HepG2 (cell line): ENCODE results near the gene AMZ1. TPM values are rescaled to one million over a fixed set of nuclear protein-coding genes. Genes with fewer than 3 reads are reported as not detected.

Experiments
- CSRNP2 ChIP-seq: sonication (generic); formaldehyde crosslinking; conservative IDR thresholded peaks from 2 replicates; pipeline ENCODE4 v1.8.0; 2022; ENCODE audit warnings: low read depth, missing genetic modification reagents
- DBP ChIP-seq: sonication (generic); formaldehyde crosslinking; IDR thresholded peaks from 2 replicates; pipeline ENCODE4 v1.4.0; 2020; ENCODE audit warnings: missing genetic modification reagents; ENCODE audit errors: not compliant biosample characterization
- GATAD1 ChIP-seq: IDR thresholded peaks from 2 replicates; pipeline ENCODE4 v1.6.1; 2016; ENCODE audit warnings: missing genetic modification reagents, missing compliant biosample characterization
- KDM4B ChIP-seq: sonication (generic); formaldehyde crosslinking; IDR thresholded peaks from 2 replicates; pipeline ENCODE4 v1.4.0; 2020; ENCODE audit warnings: missing genetic modification reagents
- KLF6 ChIP-seq: IDR thresholded peaks from 2 replicates; pipeline ENCODE4 v1.8.0; 2016; ENCODE audit warnings: missing biosample characterization, missing genetic modification reagents
- MBNL3 ChIP-seq: fragments of 250-450 bp; sonication (Bioruptor Pico); conservative IDR thresholded peaks from 2 replicates; pipeline ENCODE4 v1.8.0; 2022; ENCODE audit warnings: mild to moderate bottlenecking, inconsistent platforms
- MED13 ChIP-seq: sonication (generic); formaldehyde crosslinking; IDR thresholded peaks from 2 replicates; pipeline ENCODE4 v1.5.0; 2020; ENCODE audit warnings: missing genetic modification reagents
- PAXIP1 ChIP-seq: sonication (generic); formaldehyde crosslinking; conservative IDR thresholded peaks from 2 replicates; pipeline ENCODE4 v1.4.0; 2020; ENCODE audit warnings: mild to moderate bottlenecking, missing genetic modification reagents, moderate library complexity
- POLR2A ChIP-seq, 2 experiments: IDR thresholded peaks; 2 replicates each; pipeline ENCODE4 v1.6.1; 2011; ENCODE audit warnings: low read depth in 2 of 2, low read length in 2 of 2, mild to moderate bottlenecking in 1 of 2, moderate library complexity in 1 of 2; ENCODE audit not compliant: insufficient read depth in 1 of 2
- YEATS2 ChIP-seq: sonication (generic); formaldehyde crosslinking; IDR thresholded peaks from 2 replicates; pipeline ENCODE4 v1.4.0; 2020; ENCODE audit warnings: missing genetic modification reagents, borderline replicate concordance
- ZBTB37 ChIP-seq: sonication (generic); formaldehyde crosslinking; IDR thresholded peaks from 2 replicates; pipeline ENCODE4 v1.4.0; 2020; ENCODE audit warnings: mild to moderate bottlenecking, missing genetic modification reagents
- ZNF18 ChIP-seq: sonication (generic); formaldehyde crosslinking; IDR thresholded peaks from 2 replicates; pipeline ENCODE4 v1.8.0; 2022; ENCODE audit warnings: mild to moderate bottlenecking, missing genetic modification reagents; ENCODE audit not compliant: insufficient replicate concordance
- ZNF207 ChIP-seq: fragments of 450-650 bp; IDR thresholded peaks from 2 replicates; pipeline ENCODE4 v1.6.1; 2016; ENCODE audit warnings: antibody characterized with exemption, borderline replicate concordance
- ZNF629 ChIP-seq: sonication (generic); formaldehyde crosslinking; conservative IDR thresholded peaks from 2 replicates; pipeline ENCODE4 v1.5.0; 2020; ENCODE audit warnings: missing genetic modification reagents
- ZNF790 ChIP-seq: sonication (generic); formaldehyde crosslinking; IDR thresholded peaks from 2 replicates; pipeline ENCODE4 v1.8.0; 2022; ENCODE audit warnings: missing genetic modification reagents, mild to moderate bottlenecking, borderline replicate concordance
- ZNF800 ChIP-seq: sonication (generic); formaldehyde crosslinking; IDR thresholded peaks from 2 replicates; pipeline ENCODE4 v1.4.0; 2020; ENCODE audit warnings: missing genetic modification reagents
- polyA plus RNA-seq, 8 experiments: library from polyadenylated mRNA; depleted of rRNA in 3 of 8; stranded (reverse) in 7 of 8; unstranded in 1 of 8; fragments of >200 nt; fragmentation: Illumina TruSeq in 4 of 8; extraction: Trizol in 4 of 8; gene quantifications; 2 replicates each; pipeline versions ENCODE4 v1.2.1 to v1.2.3, GENCODE V29; 2011 to 2016; ENCODE audit warnings: low read depth in 4 of 8, missing spikeins in 1 of 8, mixed read lengths in 1 of 8; ENCODE audit not compliant: insufficient read depth in 1 of 8
- total RNA-seq, 5 experiments: library from RNA; depleted of rRNA; stranded (reverse); fragments of >200 nt; fragmentation: Illumina TruSeq; extraction: Trizol; gene quantifications; 2 replicates each; pipeline ENCODE4 v1.2.3, GENCODE V29; 2016; ENCODE audit warnings: low read depth in 1 of 5

AMZ1 gene
- total and polyA plus RNA-seq, 2 of the 13 experiments (the other 11 are each of a cell fraction or from before 2014, with no cell fraction given) = 0.03 TPM; not detected in 1

- TF ChIP-seq ZBTB37 = 0 out of 2 replicates have a peak, but pooled peaks have one; percentile 62
- peak; percentile 38; the same call in 1 of the 2 replicates for TF ChIP-seq GATAD1 (CRISPR knock-in tag)
- TF ChIP-seq KDM4B = 0 out of 2 replicates have a peak, but pooled peaks have one; percentile 40
- no peak for TF ChIP-seq CSRNP2 (CRISPR knock-in tag)
- TF ChIP-seq MBNL3 (CRISPR knock-in tag) = no peak
- TF ChIP-seq YEATS2 (CRISPR knock-in tag) = 0 out of 2 replicates have a peak, but pooled peaks have one; percentile 45
- no peak for TF ChIP-seq ZNF629 (CRISPR knock-in tag)
- TF ChIP-seq PAXIP1 (CRISPR knock-in tag) = peak; percentile 46
- no peak for TF ChIP-seq KLF6 (CRISPR knock-in tag)
- no peak for TF ChIP-seq ZNF207
- TF ChIP-seq ZNF790 (CRISPR knock-in tag) = no peak
- no peak for TF ChIP-seq ZNF18 (CRISPR knock-in tag)
- peak in 1 of 2 experiments; percentile 39; a peak in 1 of 4 replicates for TF ChIP-seq POLR2A (IDR thresholded peaks at IDR 0.05; ENCODE audit: insufficient read depth in 1 of 2, low read depth in 2 of 2, low read length in 2 of 2)
- TF ChIP-seq DBP (CRISPR knock-in tag) = no peak
- TF ChIP-seq ZNF800 (CRISPR knock-in tag) = no peak
- TF ChIP-seq MED13 (CRISPR knock-in tag) = no peak
Measured at GRCh38 chr7:2641406-2642393, 46.3 kb upstream of the AMZ1 start (continued).
